WTC11 (cell line): ENCODE data around the gene RNF167. TPM values are rescaled to one million over a fixed set of nuclear protein-coding genes. Genes with fewer than 3 reads are reported as not detected.

ENCODE experiments used
- ATAC-seq: fragments of 200-7000 bp; cut with Tn5 transposase; 2 replicates; pipeline ENCODE4 v1.10.0; 2021; ENCODE audit warnings: mild to moderate bottlenecking, moderate library complexity
- CTCF ChIA-PET: fragments of 300-600 bp; sonication (Branson Sonifier 250); formaldehyde crosslinking; loops from one replicate; lab custom pipeline; 2021; ENCODE audit warnings: antibody characterized with exemption; lab: Charles Lee
- POLR2A ChIA-PET: fragments of 350-600 bp; sonication (Branson Sonifier 250); formaldehyde crosslinking; loops from one replicate; lab custom pipeline; 2021; ENCODE audit warnings: antibody characterized with exemption; lab: Charles Lee
- DNase-seq: peaks from one replicate; pipeline ENCODE4 v3.0.0; 2021; ENCODE audit warnings: low spot score
- H3K27ac Mint-ChIP-seq: 2 replicates; pipeline ENCODE4 v1.8.0; 2021; ENCODE audit warnings: mixed read lengths
- H3K27me3 Mint-ChIP-seq: 2 replicates; pipeline ENCODE4 v1.8.0; 2021; ENCODE audit warnings: low read depth, mild to moderate bottlenecking, moderate library complexity, mixed read lengths
- H3K36me3 Mint-ChIP-seq: 2 replicates; pipeline ENCODE4 v1.8.0; 2021; ENCODE audit warnings: mixed read lengths
- H3K4me1 Mint-ChIP-seq: 2 replicates; pipeline ENCODE4 v1.8.0; 2022; ENCODE audit warnings: mixed read lengths
- H3K4me3 Mint-ChIP-seq: 2 replicates; pipeline ENCODE4 v1.8.0; 2021; ENCODE audit warnings: mild to moderate bottlenecking, moderate library complexity, mixed read lengths
- H3K9me3 Mint-ChIP-seq: 2 replicates; pipeline ENCODE4 v1.8.0; 2021; ENCODE audit warnings: mixed read lengths
- CREB1 ChIP-seq: sonication (generic); formaldehyde crosslinking; IDR thresholded peaks from 2 replicates; pipeline ENCODE4 v1.8.0; 2023; ENCODE audit warnings: mild to moderate bottlenecking, missing genetic modification reagents
- ERG ChIP-seq: fragments of 250-450 bp; sonication (Bioruptor Pico); IDR thresholded peaks from 2 replicates; pipeline ENCODE4 v1.8.0; 2021; ENCODE audit warnings: mild to moderate bottlenecking
- FOXJ3 ChIP-seq: sonication (generic); formaldehyde crosslinking; IDR thresholded peaks from 2 replicates; pipeline ENCODE4 v1.9.0; 2021; ENCODE audit warnings: missing genetic modification reagents, mild to moderate bottlenecking, borderline replicate concordance
- FOXK1 ChIP-seq: sonication (generic); formaldehyde crosslinking; IDR thresholded peaks from 2 replicates; pipeline ENCODE4 v1.8.0; 2022; ENCODE audit warnings: mild to moderate bottlenecking, moderate library complexity, missing genetic modification reagents
- GABPB1 ChIP-seq: sonication (generic); formaldehyde crosslinking; IDR thresholded peaks from 2 replicates; pipeline ENCODE4 v1.8.1; 2023; ENCODE audit warnings: mild to moderate bottlenecking, missing genetic modification reagents
- GTF2I ChIP-seq: fragments of 250-450 bp; sonication (Bioruptor Pico); conservative IDR thresholded peaks from 2 replicates; pipeline ENCODE4 v1.4.0; 2021; ENCODE audit warnings: mild to moderate bottlenecking
- KAT7 ChIP-seq: sonication (generic); formaldehyde crosslinking; IDR thresholded peaks from 2 replicates; pipeline ENCODE4 v1.8.1; 2023; ENCODE audit warnings: missing genetic modification reagents, mild to moderate bottlenecking, borderline replicate concordance
- MXD4 ChIP-seq: fragments of 250-450 bp; sonication (Bioruptor Pico); IDR thresholded peaks from 2 replicates; pipeline ENCODE4 v1.8.0; 2021; ENCODE audit warnings: mild to moderate bottlenecking, moderate library complexity, borderline replicate concordance
- NFE2L1 ChIP-seq: sonication (generic); formaldehyde crosslinking; IDR thresholded peaks from 2 replicates; pipeline ENCODE4 v1.8.1; 2023; ENCODE audit warnings: missing genetic modification reagents
- NFYB ChIP-seq: sonication (generic); formaldehyde crosslinking; conservative IDR thresholded peaks from 2 replicates; pipeline ENCODE4 v1.8.0; 2022; ENCODE audit warnings: low read depth, missing genetic modification reagents
- SMAD3 ChIP-seq: sonication (generic); formaldehyde crosslinking; IDR thresholded peaks from 2 replicates; pipeline ENCODE4 v1.8.0; 2022; ENCODE audit warnings: missing genetic modification reagents, mild to moderate bottlenecking, borderline replicate concordance
- TEAD1 ChIP-seq: sonication (generic); formaldehyde crosslinking; IDR thresholded peaks from 2 replicates; pipeline ENCODE4 v1.8.0; 2022; ENCODE audit warnings: mild to moderate bottlenecking, missing genetic modification reagents
- TP53 ChIP-seq: sonication (generic); formaldehyde crosslinking; IDR thresholded peaks from 2 replicates; pipeline ENCODE4 v1.8.1; 2023; ENCODE audit warnings: mild to moderate bottlenecking, missing genetic modification reagents
- ZNF219 ChIP-seq: sonication (generic); formaldehyde crosslinking; IDR thresholded peaks from 2 replicates; pipeline ENCODE4 v1.8.0; 2023; ENCODE audit warnings: missing genetic modification reagents, mild to moderate bottlenecking, borderline replicate concordance
- ZNF232 ChIP-seq: sonication (generic); formaldehyde crosslinking; IDR thresholded peaks from 2 replicates; pipeline ENCODE4 v1.8.0; 2022; ENCODE audit warnings: mild to moderate bottlenecking, missing genetic modification reagents
- ZNF317 ChIP-seq: sonication (generic); formaldehyde crosslinking; IDR thresholded peaks from 2 replicates; pipeline ENCODE4 v1.8.1; 2023; ENCODE audit warnings: low read depth, mild to moderate bottlenecking, moderate library complexity, missing genetic modification reagents, borderline replicate concordance
- ZNF423 ChIP-seq: fragments of 250-450 bp; sonication (Bioruptor Pico); IDR thresholded peaks from 2 replicates; pipeline ENCODE4 v2.1.2; 2022; ENCODE audit warnings: mild to moderate bottlenecking, moderate library complexity
- ZNF512 ChIP-seq: sonication (generic); formaldehyde crosslinking; IDR thresholded peaks from 2 replicates; pipeline ENCODE4 v1.8.1; 2022; ENCODE audit warnings: missing genetic modification reagents, borderline replicate concordance
- total RNA-seq: library from RNA; stranded (reverse); gene quantifications from 3 replicates; pipeline ENCODE4 v1.2.3, GENCODE V29; 2021
- TF ChIP-seq, protein P1 (sequence below): sonication (generic); formaldehyde crosslinking; IDR thresholded peaks from 2 replicates; pipeline ENCODE4 v1.8.1; 2022; ENCODE audit warnings: mild to moderate bottlenecking, missing genetic modification reagents, moderate library complexity, borderline replicate concordance
- TF ChIP-seq, protein P2 (sequence below): fragments of 200-600 bp; IDR thresholded peaks from 2 replicates; pipeline ENCODE4 v1.8.0; 2022; ENCODE audit warnings: antibody characterized with exemption
- TF ChIP-seq, protein P3 (sequence below): sonication (generic); formaldehyde crosslinking; conservative IDR thresholded peaks from 2 replicates; pipeline ENCODE4 v1.8.1; 2022; ENCODE audit warnings: mild to moderate bottlenecking, missing genetic modification reagents
- TF ChIP-seq, protein P4 (sequence below): sonication (generic); formaldehyde crosslinking; IDR thresholded peaks from 2 replicates; pipeline ENCODE4 v1.8.0; 2022; ENCODE audit warnings: mild to moderate bottlenecking, missing genetic modification reagents

The RNF167 gene
- total RNA-seq, 1 experiment from 2014 or later: 143 TPM

GRCh38 chr17:4891411-4892410 lies 48.4 kb upstream of the RNF167 start:
- Mint-ChIP-seq H3K9me3 (no peaks in the 10 kb centered on the region), H3K27ac (no peak overlapping the region), H3K36me3 (peaks cover 28% of the 10 kb centered on the region), H3K4me3 (no peak overlapping the region), H3K4me1 (0 out of 2 replicates have a peak, but pooled peaks cover 5% of the 10 kb centered on the region), H3K27me3 (no peaks in the 10 kb centered on the region)
- ATAC-seq (no peak), DNase-seq (no peak)
- ChIA-PET POLR2A (no interaction called here), CTCF (interaction anchor here (1.0 kb wide), 1 partner anchor 101 kb away, joined by 3 read pairs; no protein-coding TSS in a partner anchor)
- no peak for TF ChIP-seq ZNF317 (CRISPR knock-in tag)
- TF ChIP-seq MXD4 (CRISPR knock-in tag): no peak
- no peak for TF ChIP-seq NFE2L1
- no peak for TF ChIP-seq TEAD1 (CRISPR knock-in tag)
- TF ChIP-seq GABPB1 (CRISPR knock-in tag): no peak
- TF ChIP-seq KAT7: no peak
- no peak for TF ChIP-seq ZNF219
- TF ChIP-seq, protein P1, sequence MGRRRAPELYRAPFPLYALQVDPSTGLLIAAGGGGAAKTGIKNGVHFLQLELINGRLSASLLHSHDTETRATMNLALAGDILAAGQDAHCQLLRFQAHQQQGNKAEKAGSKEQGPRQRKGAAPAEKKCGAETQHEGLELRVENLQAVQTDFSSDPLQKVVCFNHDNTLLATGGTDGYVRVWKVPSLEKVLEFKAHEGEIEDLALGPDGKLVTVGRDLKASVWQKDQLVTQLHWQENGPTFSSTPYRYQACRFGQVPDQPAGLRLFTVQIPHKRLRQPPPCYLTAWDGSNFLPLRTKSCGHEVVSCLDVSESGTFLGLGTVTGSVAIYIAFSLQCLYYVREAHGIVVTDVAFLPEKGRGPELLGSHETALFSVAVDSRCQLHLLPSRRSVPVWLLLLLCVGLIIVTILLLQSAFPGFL (CRISPR knock-in tag): no peak
- TF ChIP-seq, protein P2, sequence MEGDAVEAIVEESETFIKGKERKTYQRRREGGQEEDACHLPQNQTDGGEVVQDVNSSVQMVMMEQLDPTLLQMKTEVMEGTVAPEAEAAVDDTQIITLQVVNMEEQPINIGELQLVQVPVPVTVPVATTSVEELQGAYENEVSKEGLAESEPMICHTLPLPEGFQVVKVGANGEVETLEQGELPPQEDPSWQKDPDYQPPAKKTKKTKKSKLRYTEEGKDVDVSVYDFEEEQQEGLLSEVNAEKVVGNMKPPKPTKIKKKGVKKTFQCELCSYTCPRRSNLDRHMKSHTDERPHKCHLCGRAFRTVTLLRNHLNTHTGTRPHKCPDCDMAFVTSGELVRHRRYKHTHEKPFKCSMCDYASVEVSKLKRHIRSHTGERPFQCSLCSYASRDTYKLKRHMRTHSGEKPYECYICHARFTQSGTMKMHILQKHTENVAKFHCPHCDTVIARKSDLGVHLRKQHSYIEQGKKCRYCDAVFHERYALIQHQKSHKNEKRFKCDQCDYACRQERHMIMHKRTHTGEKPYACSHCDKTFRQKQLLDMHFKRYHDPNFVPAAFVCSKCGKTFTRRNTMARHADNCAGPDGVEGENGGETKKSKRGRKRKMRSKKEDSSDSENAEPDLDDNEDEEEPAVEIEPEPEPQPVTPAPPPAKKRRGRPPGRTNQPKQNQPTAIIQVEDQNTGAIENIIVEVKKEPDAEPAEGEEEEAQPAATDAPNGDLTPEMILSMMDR: no peak
- TF ChIP-seq, protein P3, sequence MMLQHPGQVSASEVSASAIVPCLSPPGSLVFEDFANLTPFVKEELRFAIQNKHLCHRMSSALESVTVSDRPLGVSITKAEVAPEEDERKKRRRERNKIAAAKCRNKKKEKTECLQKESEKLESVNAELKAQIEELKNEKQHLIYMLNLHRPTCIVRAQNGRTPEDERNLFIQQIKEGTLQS (CRISPR knock-in tag): no peak
- TF ChIP-seq GTF2I (CRISPR knock-in tag): no peak
- no peak for TF ChIP-seq TP53 (CRISPR knock-in tag)
- no peak for TF ChIP-seq FOXK1 (CRISPR knock-in tag)

DNA sequence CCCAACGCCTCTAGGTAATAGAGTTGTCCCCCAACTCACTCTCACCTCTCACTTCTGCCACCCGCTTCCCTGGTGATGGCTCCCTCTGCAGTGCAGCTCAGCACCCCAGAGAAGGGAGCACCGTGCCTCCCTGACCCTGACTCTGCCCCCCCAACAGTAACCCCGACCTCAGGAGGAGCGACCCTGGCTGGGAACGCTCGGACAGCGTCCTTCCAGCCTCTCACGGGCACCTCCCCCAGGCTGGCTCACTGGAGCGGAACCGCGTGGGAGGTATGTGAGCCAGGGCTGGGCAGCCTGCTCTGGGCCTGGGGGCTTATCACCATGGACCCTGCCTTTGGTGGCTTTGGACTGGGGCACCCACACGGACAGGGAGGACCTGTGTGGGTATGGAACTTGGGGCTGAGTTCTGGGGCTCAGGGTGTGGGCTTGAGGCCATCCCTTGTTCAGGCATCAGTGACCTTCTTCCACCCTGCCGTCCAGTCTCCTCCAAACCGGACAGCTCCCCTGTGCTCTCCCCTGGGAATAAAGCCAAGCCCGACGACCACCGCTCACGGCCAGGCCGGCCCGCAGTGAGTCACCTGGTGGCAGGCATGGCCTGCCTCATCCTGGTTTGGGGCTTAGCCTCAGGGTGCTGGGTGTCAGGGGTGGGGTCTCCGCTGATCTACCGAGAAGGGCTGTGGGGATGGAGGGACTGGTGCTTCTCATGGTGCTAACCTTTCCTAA lies 47.4 kb upstream of the RNF167 start:
- H3K4me3 Mint-ChIP-seq: no peak overlapping the region
- ChIA-PET POLR2A (no interaction called here), CTCF (no interaction called here)
- no peak for DNase-seq
- no peak overlapping the region for H3K27ac Mint-ChIP-seq
- 0 out of 2 replicates have a peak, but pooled peaks cover 5% of the 10 kb centered on the region for H3K4me1 Mint-ChIP-seq
- no peaks in the 10 kb centered on the region for H3K9me3 Mint-ChIP-seq
- peaks cover 21% of the 10 kb centered on the region for H3K36me3 Mint-ChIP-seq
- no peaks in the 10 kb centered on the region for H3K27me3 Mint-ChIP-seq
- ATAC-seq: no peak
- TF ChIP-seq ZNF232: no peak
- TF ChIP-seq NFYB (CRISPR knock-in tag): no peak

DNA sequence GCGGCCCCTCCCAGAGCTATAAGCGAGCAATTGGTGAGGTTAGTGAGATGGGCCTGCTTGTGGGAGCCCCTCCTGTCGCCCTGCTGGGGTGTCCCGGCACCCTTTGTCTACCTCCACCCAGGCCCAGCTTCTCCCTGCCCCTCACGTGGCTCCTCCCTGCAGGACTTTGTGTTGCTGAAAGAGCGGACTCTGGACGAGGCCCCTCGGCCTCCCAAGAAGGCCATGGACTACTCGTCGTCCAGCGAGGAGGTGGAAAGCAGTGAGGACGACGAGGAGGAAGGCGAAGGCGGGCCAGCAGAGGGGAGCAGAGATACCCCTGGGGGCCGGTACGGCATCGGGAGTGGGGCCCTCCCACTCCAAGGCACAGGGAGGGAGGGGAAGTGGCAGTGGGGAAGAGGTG lies 46.8 kb upstream of the RNF167 start:
- ChIA-PET POLR2A (no interaction called here), CTCF (no interaction called here)
- Mint-ChIP-seq H3K4me1 (peaks cover 5% of the 10 kb centered on the region; the same call in 1 of the 2 replicates), H3K27me3 (no peaks in the 10 kb centered on the region), H3K9me3 (no peaks in the 10 kb centered on the region), H3K27ac (no peak overlapping the region), H3K4me3 (no peak overlapping the region), H3K36me3 (peaks cover 21% of the 10 kb centered on the region)
- DNase-seq (no peak), ATAC-seq (no peak)
- no peak for TF ChIP-seq SMAD3 (CRISPR knock-in tag)
- TF ChIP-seq ZNF219: no peak
- TF ChIP-seq ERG (CRISPR knock-in tag): no peak
- no peak for TF ChIP-seq FOXJ3
- no peak for TF ChIP-seq ZNF512 (CRISPR knock-in tag)
- no peak for TF ChIP-seq CREB1
- TF ChIP-seq ZNF423 (CRISPR knock-in tag): no peak
- no peak for TF ChIP-seq KAT7
- TF ChIP-seq, protein P4, sequence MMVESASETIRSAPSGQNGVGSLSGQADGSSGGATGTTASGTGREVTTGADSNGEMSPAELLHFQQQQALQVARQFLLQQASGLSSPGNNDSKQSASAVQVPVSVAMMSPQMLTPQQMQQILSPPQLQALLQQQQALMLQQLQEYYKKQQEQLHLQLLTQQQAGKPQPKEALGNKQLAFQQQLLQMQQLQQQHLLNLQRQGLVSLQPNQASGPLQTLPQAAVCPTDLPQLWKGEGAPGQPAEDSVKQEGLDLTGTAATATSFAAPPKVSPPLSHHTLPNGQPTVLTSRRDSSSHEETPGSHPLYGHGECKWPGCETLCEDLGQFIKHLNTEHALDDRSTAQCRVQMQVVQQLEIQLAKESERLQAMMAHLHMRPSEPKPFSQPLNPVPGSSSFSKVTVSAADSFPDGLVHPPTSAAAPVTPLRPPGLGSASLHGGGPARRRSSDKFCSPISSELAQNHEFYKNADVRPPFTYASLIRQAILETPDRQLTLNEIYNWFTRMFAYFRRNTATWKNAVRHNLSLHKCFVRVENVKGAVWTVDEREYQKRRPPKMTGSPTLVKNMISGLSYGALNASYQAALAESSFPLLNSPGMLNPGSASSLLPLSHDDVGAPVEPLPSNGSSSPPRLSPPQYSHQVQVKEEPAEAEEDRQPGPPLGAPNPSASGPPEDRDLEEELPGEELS: no peak
